Activated CD8-positive, alpha-beta memory T cell treated with anti-CD3 and anti-CD28 coated beads, Interleukin-2, amount 50 U/mL, for 4 hours (primary cell): ENCODE data around the gene BRD3.

Source experiments
- DNase-seq: peaks from one replicate; pipeline ENCODE4 v3.0.0-alpha.2; 2020

BRD3 gene

DNA sequence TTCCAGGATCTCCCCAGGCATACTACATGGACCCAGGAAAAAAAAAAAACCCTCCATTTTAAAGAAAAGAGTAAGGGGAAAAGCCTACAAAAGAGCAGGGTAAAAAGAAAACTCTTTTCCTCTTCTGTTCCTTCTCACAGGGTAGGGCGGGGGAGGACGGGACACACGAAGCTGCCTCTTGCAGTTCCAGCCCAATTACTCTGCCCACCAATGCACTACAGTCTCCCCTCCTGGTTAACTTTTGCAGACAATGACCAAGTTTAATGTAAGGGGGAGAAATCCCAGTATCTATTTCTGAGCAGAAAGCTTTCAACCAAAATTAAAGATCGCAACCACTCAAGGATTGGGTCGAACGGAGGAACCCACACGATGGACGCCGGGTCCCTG lies 1.3 kb downstream of the BRD3 start:
- DNase-seq, result no peak

DNA sequence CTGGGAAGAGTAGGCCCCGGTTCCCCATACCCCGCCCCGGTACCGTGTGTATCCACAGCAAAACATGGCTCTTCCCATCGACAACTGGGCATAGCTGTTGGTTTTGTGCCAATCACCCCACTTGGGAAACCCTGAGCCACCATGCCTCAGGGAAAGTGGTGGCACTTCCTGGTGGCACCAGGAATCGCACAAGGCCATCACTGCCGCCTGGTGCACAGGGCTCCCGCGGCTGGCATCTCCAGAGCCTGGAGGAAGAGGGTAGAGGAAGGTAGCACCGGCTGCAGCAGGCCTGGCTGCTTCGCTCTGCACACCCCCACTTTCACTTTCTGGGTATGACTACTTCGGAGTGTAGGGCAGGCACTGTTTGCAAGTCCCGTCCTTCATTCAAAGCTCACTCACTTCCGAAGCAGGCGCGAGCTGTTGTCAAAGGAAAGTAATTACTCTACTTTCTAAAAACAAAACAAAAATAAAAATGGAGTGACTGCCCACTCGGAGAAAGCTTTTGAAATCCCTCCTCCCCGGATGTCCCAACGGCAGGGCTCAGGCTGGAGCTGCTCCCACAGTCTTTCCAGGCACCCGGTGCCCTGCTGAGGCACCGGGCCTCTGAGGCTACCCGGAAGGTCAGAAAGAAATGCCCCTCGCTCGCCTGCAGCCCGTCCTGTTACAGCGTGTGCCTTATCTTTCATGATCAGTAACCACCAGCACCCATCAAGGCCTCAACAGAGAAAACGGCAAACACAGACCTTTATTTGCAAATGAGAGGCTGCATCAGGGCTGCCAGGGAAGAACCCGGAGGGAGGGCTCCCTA lies 2.0 kb downstream of the BRD3 start:
- peak; percentile 51 for DNase-seq

DNA sequence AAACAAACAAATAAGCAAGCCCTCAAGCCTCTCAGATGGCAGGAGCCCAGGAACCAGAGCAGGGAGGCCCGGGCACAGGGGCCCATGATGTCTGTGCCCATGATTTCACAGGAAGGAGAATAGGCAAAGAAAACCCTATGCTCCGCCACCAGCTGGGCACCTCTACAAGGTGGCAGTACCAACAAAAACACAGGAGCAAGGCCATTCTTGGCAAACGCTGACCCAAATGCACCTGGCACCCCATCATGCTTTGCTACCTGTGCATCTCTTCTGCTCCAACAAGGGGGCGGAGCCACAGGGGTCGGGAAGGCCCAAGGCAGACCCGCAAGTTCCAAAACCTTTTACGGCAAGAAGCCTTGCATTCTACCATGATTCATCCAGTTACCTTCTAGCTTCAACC lies 3.1 kb downstream of the BRD3 start:
- no peak for DNase-seq

GRCh38 chr9:134063571-134064450 lies 4.0 kb downstream of the BRD3 start:
- DNase-seq, result peak; percentile 14

DNA sequence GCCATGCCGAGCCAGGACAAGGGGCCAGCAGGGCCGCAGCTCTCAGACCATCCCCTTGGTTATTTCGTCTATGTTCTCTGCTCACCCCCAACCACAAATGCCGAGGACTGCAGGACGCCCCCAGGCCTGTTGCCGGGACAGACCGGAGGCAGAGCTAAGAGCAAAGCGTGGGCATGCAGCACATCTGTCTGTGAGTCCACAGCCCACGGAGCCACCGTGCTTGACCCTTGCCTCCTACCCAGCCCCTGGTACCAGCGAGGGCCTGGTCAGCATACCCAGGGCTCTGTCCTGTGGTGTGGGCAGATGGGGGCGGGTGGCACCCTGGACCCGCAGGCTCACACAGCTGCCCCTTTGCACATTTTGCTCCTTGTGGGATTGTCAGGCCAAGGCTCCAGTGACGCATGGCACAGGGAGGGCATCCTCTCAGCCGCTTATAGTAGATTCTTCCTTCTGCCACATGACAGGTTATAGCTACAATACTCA lies 4.7 kb downstream of the BRD3 start:
- no peak for DNase-seq

DNA sequence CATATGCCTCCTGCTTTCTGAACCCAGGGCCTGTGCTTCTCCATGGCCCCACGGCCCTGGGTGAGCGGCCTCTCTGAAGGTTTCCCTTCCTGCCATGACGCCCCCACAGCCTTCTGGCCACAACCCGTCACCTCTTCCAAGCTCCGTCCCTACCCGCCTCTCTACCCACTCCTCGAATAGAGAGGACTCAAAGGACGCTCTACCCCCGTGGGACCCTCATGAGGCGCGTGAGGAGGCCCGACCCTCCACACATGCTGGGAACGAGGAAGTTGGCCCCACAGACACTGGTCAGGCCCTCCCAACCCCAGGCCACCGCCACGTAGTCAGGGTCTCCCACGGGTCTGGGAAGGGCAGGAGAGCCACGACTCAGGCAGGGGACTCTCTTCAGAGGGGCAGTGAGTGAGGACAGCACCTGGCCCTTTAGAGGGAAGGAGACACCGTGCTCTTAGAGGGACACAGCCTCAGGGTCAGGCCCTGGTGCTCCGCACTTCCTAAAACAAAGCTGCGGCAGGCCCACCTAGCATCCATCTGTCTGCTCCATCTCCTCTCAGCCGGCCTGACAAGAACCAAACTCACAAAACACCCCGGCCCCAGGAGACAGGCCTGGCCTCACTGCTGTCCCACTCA lies 5.3 kb downstream of the BRD3 start:
- DNase-seq, result no peak

DNA sequence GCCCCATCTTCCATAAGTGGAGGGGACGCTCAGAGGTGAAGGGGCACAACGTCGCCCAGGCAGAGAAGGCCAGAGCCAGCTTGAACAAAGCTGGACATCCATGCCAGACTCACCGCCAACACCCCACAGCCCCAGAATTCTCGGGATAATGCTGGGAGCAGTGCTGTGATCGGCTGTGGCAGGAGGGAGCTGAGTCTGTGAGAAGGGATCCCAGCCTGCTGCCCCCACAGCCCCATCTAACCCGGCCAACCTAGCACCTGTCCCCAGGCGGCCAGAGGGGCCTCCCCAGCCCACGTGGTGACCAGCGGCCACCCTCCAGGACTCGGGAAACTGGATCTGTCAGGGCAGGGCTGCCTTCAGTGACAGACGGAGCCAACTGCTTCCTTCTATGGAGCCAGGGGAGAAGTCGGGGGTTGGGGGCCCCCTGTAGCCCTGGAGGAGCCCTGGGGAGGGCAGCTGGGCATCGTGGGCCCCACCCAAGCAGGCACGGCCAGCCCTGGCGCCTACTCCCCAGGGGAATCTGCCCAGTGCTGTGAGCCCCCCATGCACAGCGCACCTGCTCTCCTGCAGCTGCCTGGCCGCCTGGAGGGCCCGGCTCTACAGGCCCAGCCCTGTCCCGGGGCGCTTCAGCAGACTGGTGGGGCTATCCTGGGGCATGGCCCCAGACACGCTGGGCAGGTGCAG lies 6.0 kb downstream of the BRD3 start:
- peak; percentile 13 for DNase-seq

DNA sequence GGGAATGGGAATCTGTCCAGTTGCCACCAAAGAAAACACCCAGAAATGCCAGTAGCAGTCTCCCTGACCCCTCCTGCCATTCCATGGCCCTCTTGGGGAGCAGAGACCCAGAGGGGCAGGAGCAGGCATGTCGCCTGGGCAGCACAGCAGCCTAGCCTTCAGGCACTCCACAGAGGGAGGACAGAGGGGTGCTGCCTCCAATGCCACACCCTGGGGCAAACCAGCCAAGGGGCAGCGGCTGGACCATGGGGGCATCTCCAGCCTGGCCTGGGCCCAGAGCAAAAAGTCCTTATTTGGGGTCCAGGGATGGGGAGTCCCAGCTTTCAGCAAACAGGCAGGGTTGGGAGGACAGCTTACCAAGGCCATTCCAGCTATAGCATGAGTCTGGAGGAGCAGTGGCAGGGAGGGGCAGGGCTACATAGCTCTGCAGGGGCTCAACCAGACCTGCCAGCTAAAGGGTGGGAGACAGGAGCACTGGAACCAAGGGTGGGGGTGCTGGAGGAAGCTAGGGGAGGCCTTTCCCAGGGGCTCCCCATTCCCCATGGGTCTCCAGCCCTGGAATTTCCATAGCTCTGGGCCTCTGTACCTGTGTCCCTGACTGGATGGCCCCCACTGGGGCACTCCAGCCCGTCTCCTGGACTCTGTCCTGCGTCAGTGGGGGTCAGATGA lies 6.7 kb downstream of the BRD3 start:
- DNase-seq, result no peak

DNA sequence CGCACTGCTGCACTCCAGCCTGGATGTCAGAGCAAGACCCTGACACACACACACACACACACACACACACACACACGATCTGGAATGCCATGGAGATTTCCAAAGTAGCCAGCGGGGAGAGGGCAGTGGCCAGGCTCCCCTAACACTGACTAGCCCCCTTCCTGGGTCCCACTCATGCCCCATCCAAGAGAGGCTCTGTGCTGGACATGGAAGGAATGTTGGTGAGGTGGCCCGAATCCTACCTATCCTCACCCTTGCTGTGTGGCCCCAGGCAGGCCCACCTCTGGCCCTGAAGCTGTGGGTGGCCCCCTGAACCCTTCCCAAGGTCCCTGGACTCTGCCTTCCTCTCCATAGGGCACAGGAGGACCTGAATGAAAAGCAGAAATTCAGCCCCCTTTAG lies 7.3 kb downstream of the BRD3 start:
- peak; percentile 14 for DNase-seq

GRCh38 chr9:134059661-134060395 lies 8.0 kb downstream of the BRD3 start:
- DNase-seq, result no peak

DNA sequence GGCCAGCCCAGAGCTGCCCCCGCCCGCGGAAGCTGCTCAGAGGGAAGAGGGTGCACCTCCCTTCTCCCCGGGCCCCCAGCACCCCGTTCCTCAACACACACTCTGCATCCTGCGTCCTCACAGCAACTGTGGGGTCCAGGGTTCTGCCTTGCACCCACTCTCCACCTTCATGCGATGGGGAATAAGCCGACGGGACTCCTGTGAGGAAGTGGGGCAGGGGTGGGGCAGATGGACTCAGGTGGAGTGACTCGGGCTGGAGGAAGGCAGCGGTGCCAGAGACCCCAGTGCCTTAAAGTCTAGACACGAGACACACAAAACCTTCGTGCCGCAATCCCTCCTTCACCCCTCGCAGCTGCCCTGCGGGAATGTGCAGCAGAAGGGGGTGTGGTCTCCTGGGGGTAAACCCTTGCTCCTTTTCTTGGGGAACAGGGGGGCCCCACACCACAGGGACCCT lies 8.6 kb downstream of the BRD3 start:
- DNase-seq, result no peak

DNA sequence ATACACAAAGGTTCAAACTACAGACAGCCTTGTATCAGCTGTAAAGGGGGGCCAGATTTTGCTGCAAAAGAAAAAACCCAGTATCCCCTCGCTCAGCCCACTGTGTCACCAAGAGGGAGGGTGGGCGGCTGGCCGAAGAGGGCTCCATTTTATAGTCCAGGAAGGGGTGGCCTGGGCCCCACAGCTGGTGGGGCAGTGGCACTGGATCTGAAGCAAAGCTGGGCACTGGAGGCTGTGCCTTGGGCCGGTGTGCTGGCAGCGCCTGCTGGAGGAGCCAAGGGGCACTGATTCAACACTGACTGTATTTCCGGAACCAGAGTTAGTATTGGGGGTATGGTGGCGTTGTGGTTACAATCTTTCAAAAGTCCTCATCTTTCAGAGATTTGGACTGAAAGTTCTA lies 9.1 kb downstream of the BRD3 start:
- no peak for DNase-seq

GRCh38 chr9:134057751-134058701 lies 9.8 kb downstream of the BRD3 start:
- no peak for DNase-seq

GRCh38 chr9:134057307-134057657 lies 10.5 kb downstream of the BRD3 start:
- no peak for DNase-seq

DNA sequence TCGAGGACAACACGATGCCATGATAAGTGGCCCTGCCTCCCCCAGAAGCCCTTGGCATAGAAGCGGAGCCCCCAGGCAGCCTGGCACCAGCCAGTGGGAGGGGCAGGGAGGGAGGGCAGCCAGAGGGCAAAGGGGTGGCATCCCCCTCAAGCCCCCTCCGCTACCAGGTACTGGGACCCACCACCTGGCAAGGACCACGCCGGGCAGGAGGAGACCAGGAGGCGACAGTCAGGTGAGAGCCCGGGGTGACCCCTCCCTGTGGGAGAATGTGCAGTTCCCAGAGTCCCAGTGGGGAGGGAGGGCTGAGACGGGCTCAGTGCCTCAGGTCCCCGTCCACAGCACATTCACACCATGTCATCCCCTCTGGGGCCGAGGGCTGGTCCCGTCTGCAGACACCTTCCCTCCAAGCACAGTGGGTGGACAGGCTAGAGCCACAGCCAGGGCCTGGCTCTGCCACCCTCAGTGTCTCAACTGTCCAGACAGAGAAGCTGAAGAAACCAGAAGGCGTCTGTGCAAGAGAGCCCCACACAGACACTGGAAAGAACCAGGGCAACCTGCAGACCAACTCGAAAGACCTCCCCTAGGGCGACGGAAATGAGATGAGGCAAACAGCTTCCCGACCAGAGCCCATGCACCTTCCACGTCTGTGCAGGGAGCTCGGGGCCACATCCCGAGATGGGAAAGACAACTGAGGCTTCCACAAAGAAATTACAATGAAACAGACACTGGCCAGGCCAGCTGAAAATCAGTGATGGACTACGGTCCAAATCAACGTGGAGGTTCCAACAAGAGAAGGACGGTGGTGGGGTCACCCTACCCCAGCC lies 11.1 kb downstream of the BRD3 start:
- DNase-seq, result no peak

DNA sequence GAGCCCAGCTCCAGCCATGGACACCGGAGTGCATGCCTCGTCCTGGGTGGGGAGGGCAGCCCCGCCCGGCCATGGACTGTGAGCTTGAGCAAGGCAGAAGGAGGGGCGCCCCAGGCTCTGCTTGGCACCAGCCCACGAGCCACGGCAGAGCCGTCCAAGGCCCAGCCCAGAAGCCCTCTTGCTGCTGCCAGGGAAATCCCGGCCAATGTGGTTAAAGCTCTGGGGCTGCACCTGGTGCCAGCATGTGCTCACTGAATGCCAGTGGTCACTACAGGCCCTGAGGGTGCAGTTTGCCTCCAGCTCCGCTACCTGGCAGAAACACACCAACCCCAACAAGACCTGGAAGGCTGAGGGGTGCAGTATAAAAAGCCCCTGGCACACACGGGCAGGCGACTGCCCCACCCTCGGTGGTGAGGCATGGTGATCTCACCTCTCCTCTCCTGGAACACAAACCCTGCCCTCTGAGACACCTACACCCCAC lies 11.8 kb downstream of the BRD3 start:
- no peak for DNase-seq

GRCh38 chr9:134054891-134055811 lies 12.7 kb downstream of the BRD3 start:
- DNase-seq, result peak; percentile 14
